WTC11 (cell line): ENCODE measurements around the gene ETF1. TPM values are rescaled to one million over a fixed set of nuclear protein-coding genes. Genes with fewer than 3 reads are reported as not detected.

Experiments
- ATAC-seq: fragments of 200-7000 bp; cut with Tn5 transposase; 2 replicates; pipeline ENCODE4 v1.10.0; 2021; ENCODE audit warnings: mild to moderate bottlenecking, moderate library complexity
- Bru-seq: library from RNA; stranded (reverse); fragments of 400-500 nt; gene quantifications from one replicate; lab custom pipeline; 2021; lab: Mats Ljungman, UMichigan
- CTCF ChIA-PET: fragments of 300-600 bp; sonication (Branson Sonifier 250); formaldehyde crosslinking; loops from one replicate; lab custom pipeline; 2021; ENCODE audit warnings: antibody characterized with exemption; lab: Charles Lee
- POLR2A ChIA-PET: fragments of 350-600 bp; sonication (Branson Sonifier 250); formaldehyde crosslinking; loops from one replicate; lab custom pipeline; 2021; ENCODE audit warnings: antibody characterized with exemption; lab: Charles Lee
- DNase-seq: peaks from one replicate; pipeline ENCODE4 v3.0.0; 2021; ENCODE audit warnings: low spot score
- H3K27ac Mint-ChIP-seq: 2 replicates; pipeline ENCODE4 v1.8.0; 2021; ENCODE audit warnings: mixed read lengths
- H3K27me3 Mint-ChIP-seq: 2 replicates; pipeline ENCODE4 v1.8.0; 2021; ENCODE audit warnings: low read depth, mild to moderate bottlenecking, moderate library complexity, mixed read lengths
- H3K36me3 Mint-ChIP-seq: 2 replicates; pipeline ENCODE4 v1.8.0; 2021; ENCODE audit warnings: mixed read lengths
- H3K4me1 Mint-ChIP-seq: 2 replicates; pipeline ENCODE4 v1.8.0; 2022; ENCODE audit warnings: mixed read lengths
- H3K4me3 Mint-ChIP-seq: 2 replicates; pipeline ENCODE4 v1.8.0; 2021; ENCODE audit warnings: mild to moderate bottlenecking, moderate library complexity, mixed read lengths
- H3K9me3 Mint-ChIP-seq: 2 replicates; pipeline ENCODE4 v1.8.0; 2021; ENCODE audit warnings: mixed read lengths
- ATF1 ChIP-seq: sonication (generic); formaldehyde crosslinking; IDR thresholded peaks from 2 replicates; pipeline ENCODE4 v1.8.1; 2023; ENCODE audit warnings: mild to moderate bottlenecking, moderate library complexity, missing genetic modification reagents
- CREM ChIP-seq: sonication (generic); formaldehyde crosslinking; IDR thresholded peaks from 2 replicates; pipeline ENCODE4 v1.8.1; 2022; ENCODE audit warnings: mild to moderate bottlenecking, missing genetic modification reagents, moderate library complexity
- ESRRA ChIP-seq: sonication (generic); formaldehyde crosslinking; IDR thresholded peaks from 2 replicates; pipeline ENCODE4 v1.8.1; 2022; ENCODE audit warnings: mild to moderate bottlenecking, missing genetic modification reagents, borderline replicate concordance
- FOXJ3 ChIP-seq: sonication (generic); formaldehyde crosslinking; IDR thresholded peaks from 2 replicates; pipeline ENCODE4 v1.9.0; 2021; ENCODE audit warnings: missing genetic modification reagents, mild to moderate bottlenecking, borderline replicate concordance
- FOXP1 ChIP-seq: sonication (generic); formaldehyde crosslinking; IDR thresholded peaks from 2 replicates; pipeline ENCODE4 v1.8.0; 2022; ENCODE audit warnings: missing genetic modification reagents, mild to moderate bottlenecking, moderate library complexity, borderline replicate concordance
- GABPB1 ChIP-seq: sonication (generic); formaldehyde crosslinking; IDR thresholded peaks from 2 replicates; pipeline ENCODE4 v1.8.1; 2023; ENCODE audit warnings: mild to moderate bottlenecking, missing genetic modification reagents
- JUN ChIP-seq: sonication (generic); formaldehyde crosslinking; IDR thresholded peaks from 2 replicates; pipeline ENCODE4 v1.8.0; 2023; ENCODE audit warnings: mild to moderate bottlenecking, missing genetic modification reagents
- KAT7 ChIP-seq: sonication (generic); formaldehyde crosslinking; IDR thresholded peaks from 2 replicates; pipeline ENCODE4 v1.8.1; 2023; ENCODE audit warnings: missing genetic modification reagents, mild to moderate bottlenecking, borderline replicate concordance
- NFYB ChIP-seq: sonication (generic); formaldehyde crosslinking; conservative IDR thresholded peaks from 2 replicates; pipeline ENCODE4 v1.8.0; 2022; ENCODE audit warnings: low read depth, missing genetic modification reagents
- NR1H2 ChIP-seq: sonication (generic); formaldehyde crosslinking; IDR thresholded peaks from 2 replicates; pipeline ENCODE4 v1.9.0; 2021; ENCODE audit warnings: mild to moderate bottlenecking, moderate library complexity, missing genetic modification reagents
- PRRX2 ChIP-seq: fragments of 250-450 bp; sonication (Bioruptor Pico); IDR thresholded peaks from 2 replicates; pipeline ENCODE4 v1.8.0; 2021; ENCODE audit warnings: mild to moderate bottlenecking
- SMAD4 ChIP-seq: sonication (generic); formaldehyde crosslinking; IDR thresholded peaks from 2 replicates; pipeline ENCODE4 v1.8.0; 2022; ENCODE audit warnings: mild to moderate bottlenecking, missing genetic modification reagents
- SP1 ChIP-seq: sonication (generic); formaldehyde crosslinking; conservative IDR thresholded peaks from 2 replicates; pipeline ENCODE4 v1.8.1; 2022; ENCODE audit warnings: missing genetic modification reagents
- TCF7 ChIP-seq: sonication (generic); formaldehyde crosslinking; IDR thresholded peaks from 2 replicates; pipeline ENCODE4 v1.8.0; 2022; ENCODE audit warnings: mild to moderate bottlenecking, low read depth, missing genetic modification reagents, moderate library complexity
- TEAD4 ChIP-seq: sonication (generic); formaldehyde crosslinking; IDR thresholded peaks from 2 replicates; pipeline ENCODE4 v1.8.0; 2022; ENCODE audit warnings: mild to moderate bottlenecking, missing genetic modification reagents
- ZNF232 ChIP-seq: sonication (generic); formaldehyde crosslinking; IDR thresholded peaks from 2 replicates; pipeline ENCODE4 v1.8.0; 2022; ENCODE audit warnings: mild to moderate bottlenecking, missing genetic modification reagents
- ZNF317 ChIP-seq: sonication (generic); formaldehyde crosslinking; IDR thresholded peaks from 2 replicates; pipeline ENCODE4 v1.8.1; 2023; ENCODE audit warnings: low read depth, mild to moderate bottlenecking, moderate library complexity, missing genetic modification reagents, borderline replicate concordance
- ZNF396 ChIP-seq: fragments of 250-450 bp; sonication (Bioruptor Pico); IDR thresholded peaks from 2 replicates; pipeline ENCODE4 v1.8.0; 2021; ENCODE audit warnings: mild to moderate bottlenecking, moderate library complexity, borderline replicate concordance
- long read RNA-seq, 3 experiments: library from RNA in 1 of 3; library from capped mRNA in 1 of 3; library from polyadenylated mRNA in 1 of 3; unstranded in 2 of 3; stranded (forward) in 1 of 3; transcript quantifications; one replicate each; pipeline ENCODE4 v2.0.0, GENCODE V29; 2021
- total RNA-seq: library from RNA; stranded (reverse); gene quantifications from 3 replicates; pipeline ENCODE4 v1.2.3, GENCODE V29; 2021
- TF ChIP-seq, protein P1 (sequence below): sonication (generic); formaldehyde crosslinking; IDR thresholded peaks from 2 replicates; pipeline ENCODE4 v1.8.1; 2023; ENCODE audit warnings: mild to moderate bottlenecking, missing genetic modification reagents, moderate library complexity
- TF ChIP-seq, protein P2 (sequence below): fragments of 250-450 bp; sonication (Bioruptor Pico); IDR thresholded peaks from 2 replicates; pipeline ENCODE4 v1.9.0; 2021; ENCODE audit warnings: mild to moderate bottlenecking, borderline replicate concordance
- TF ChIP-seq, protein P3 (sequence below): sonication (generic); formaldehyde crosslinking; IDR thresholded peaks from 2 replicates; pipeline ENCODE4 v1.8.0; 2022; ENCODE audit warnings: mild to moderate bottlenecking, missing genetic modification reagents
- TF ChIP-seq, protein P4 (sequence below): sonication (generic); formaldehyde crosslinking; IDR thresholded peaks from 2 replicates; pipeline ENCODE4 v1.8.0; 2023; ENCODE audit warnings: missing genetic modification reagents
- TF ChIP-seq, protein P5 (sequence below): sonication (generic); formaldehyde crosslinking; IDR thresholded peaks from 2 replicates; pipeline ENCODE4 v1.8.1; 2022; ENCODE audit warnings: mild to moderate bottlenecking, missing genetic modification reagents, moderate library complexity, borderline replicate concordance
- TF ChIP-seq, protein P6 (sequence below): fragments of 200-600 bp; IDR thresholded peaks from 2 replicates; pipeline ENCODE4 v1.8.0; 2022; ENCODE audit warnings: antibody characterized with exemption

Gene ETF1
- total RNA-seq, result 110 to 137 TPM (median 115 TPM) in 3 replicates
- percentile 93 among the genes with signal in this experiment for Bru-seq, nascent RNA
- long read RNA-seq, experiment 1, transcript ETF1-201 (11 exons, 3,742 nt), result major isoform, 339 of 484 reads
- long read RNA-seq, experiment 1, partial matches to known transcripts, result 96 of 484 reads
- long read RNA-seq, experiment 1, other reads (novel, unspliced or antisense), result 48 of 484 reads
- long read RNA-seq, experiment 2, transcript ETF1-201 (11 exons, 3,742 nt), result major isoform, 77 of 215 reads
- long read RNA-seq, experiment 2, partial matches to known transcripts, result 47 of 215 reads
- long read RNA-seq, experiment 2, other reads (novel, unspliced or antisense), result 91 of 215 reads
- long read RNA-seq, experiment 3, transcript ETF1-201 (11 exons, 3,742 nt), result major isoform, 196 of 271 reads
- long read RNA-seq, experiment 3, partial matches to known transcripts, result 53 of 271 reads
- long read RNA-seq, experiment 3, other reads (novel, unspliced or antisense), result 20 of 271 reads

DNA sequence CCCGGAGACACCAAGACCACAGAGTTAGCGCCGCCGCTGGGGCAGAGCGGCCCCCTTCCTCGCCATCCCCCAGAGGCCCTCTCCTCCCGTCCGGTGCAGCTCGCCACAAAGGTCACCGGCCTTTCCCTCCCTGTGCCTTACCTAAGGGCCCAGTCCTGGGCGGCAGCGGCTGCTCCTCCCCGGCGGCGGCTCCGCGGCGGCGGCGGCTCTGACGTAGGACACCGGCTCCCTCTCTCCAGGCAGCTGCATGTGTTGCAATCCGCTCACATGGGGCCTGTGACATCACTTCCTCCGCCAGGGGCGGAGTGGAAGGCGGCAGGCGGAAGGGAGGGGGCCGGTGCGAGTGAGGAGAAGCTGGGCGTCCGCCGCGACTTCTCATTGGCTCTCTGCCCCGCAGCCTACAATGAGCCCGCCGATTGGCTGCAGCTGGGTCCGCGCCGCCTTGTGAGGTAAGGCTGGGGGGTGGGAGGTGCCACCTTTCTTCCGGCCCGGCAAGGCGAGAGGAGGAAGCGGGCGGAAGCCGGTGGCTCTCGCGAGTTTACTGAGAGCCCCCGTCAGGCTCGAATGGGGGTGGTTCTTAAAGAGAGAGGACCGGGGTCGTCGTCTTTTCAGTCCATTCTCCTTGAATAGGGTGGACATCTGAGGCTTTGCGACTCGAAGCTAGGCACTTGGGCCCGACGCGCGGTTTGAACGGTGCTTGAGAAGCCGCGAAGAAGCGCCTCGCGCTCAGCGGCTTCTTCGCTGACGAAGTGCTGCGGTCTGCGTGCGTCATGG, at the start of gene ETF1:
ETF1 (minus strand) TSS at position 281 of the 774 bp plus-strand sequence. CDS start 318 bp downstream, outside the sequence.
- CTCF ChIA-PET, result interaction anchor here (0.6 to 1.6 kb wide), 12 partner anchors 10 to 191 kb away, joined by 3 to 10 read pairs (median 4); partner anchors contain the start of genes EGR1, HSPA9 and KDM3B
- DNase-seq (peak; percentile 100), ATAC-seq (peak; percentile 95)
- H3K4me1 Mint-ChIP-seq, result peaks cover 38% of the 10 kb centered on the region
- peaks cover 20% of the 10 kb centered on the region for H3K36me3 Mint-ChIP-seq
- H3K27ac Mint-ChIP-seq, result peak within 1 kb of the TSS; percentile 99
- H3K27me3 Mint-ChIP-seq, result no peaks in the 10 kb centered on the region
- POLR2A ChIA-PET, result interaction anchor here (0.5 to 2.2 kb wide), 25 partner anchors 8 to 751 kb away, joined by 3 to 28 read pairs (median 3); partner anchors contain the start of genes BRD8, CDC25C, EGR1 and HSPA9
- H3K9me3 Mint-ChIP-seq, result no peaks in the 10 kb centered on the region
- H3K4me3 Mint-ChIP-seq, result peak within 1 kb of the TSS; percentile 100
- TF ChIP-seq, protein P1, sequence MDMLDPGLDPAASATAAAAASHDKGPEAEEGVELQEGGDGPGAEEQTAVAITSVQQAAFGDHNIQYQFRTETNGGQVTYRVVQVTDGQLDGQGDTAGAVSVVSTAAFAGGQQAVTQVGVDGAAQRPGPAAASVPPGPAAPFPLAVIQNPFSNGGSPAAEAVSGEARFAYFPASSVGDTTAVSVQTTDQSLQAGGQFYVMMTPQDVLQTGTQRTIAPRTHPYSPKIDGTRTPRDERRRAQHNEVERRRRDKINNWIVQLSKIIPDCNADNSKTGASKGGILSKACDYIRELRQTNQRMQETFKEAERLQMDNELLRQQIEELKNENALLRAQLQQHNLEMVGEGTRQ (CRISPR knock-in tag), result peak; percentile 88
- TF ChIP-seq ESRRA (no peak), CREM (CRISPR knock-in tag) (peak; percentile 95), ZNF396 (no peak), PRRX2 (CRISPR knock-in tag) (no peak), FOXP1 (CRISPR knock-in tag) (no peak; the same call in 1 of the 2 replicates), ZNF232 (CRISPR knock-in tag) (peak; percentile 81; the same call in 1 of the 2 replicates), GABPB1 (CRISPR knock-in tag) (peak; percentile 94), TCF7 (CRISPR knock-in tag) (no peak), JUN (peak; percentile 71; the same call in 1 of the 2 replicates), KAT7 (CRISPR knock-in tag) (no peak), FOXJ3 (CRISPR knock-in tag) (no peak), ATF1 (CRISPR knock-in tag) (no peak), SMAD4 (CRISPR knock-in tag) (peak; percentile 40), SP1 (CRISPR knock-in tag) (peak; percentile 93), ZNF317 (CRISPR knock-in tag) (no peak), NR1H2 (CRISPR knock-in tag) (no peak), NFYB (CRISPR knock-in tag) (peak; percentile 94), TEAD4 (CRISPR knock-in tag) (peak; percentile 52; the same call in 1 of the 2 replicates)
- TF ChIP-seq, protein P2, sequence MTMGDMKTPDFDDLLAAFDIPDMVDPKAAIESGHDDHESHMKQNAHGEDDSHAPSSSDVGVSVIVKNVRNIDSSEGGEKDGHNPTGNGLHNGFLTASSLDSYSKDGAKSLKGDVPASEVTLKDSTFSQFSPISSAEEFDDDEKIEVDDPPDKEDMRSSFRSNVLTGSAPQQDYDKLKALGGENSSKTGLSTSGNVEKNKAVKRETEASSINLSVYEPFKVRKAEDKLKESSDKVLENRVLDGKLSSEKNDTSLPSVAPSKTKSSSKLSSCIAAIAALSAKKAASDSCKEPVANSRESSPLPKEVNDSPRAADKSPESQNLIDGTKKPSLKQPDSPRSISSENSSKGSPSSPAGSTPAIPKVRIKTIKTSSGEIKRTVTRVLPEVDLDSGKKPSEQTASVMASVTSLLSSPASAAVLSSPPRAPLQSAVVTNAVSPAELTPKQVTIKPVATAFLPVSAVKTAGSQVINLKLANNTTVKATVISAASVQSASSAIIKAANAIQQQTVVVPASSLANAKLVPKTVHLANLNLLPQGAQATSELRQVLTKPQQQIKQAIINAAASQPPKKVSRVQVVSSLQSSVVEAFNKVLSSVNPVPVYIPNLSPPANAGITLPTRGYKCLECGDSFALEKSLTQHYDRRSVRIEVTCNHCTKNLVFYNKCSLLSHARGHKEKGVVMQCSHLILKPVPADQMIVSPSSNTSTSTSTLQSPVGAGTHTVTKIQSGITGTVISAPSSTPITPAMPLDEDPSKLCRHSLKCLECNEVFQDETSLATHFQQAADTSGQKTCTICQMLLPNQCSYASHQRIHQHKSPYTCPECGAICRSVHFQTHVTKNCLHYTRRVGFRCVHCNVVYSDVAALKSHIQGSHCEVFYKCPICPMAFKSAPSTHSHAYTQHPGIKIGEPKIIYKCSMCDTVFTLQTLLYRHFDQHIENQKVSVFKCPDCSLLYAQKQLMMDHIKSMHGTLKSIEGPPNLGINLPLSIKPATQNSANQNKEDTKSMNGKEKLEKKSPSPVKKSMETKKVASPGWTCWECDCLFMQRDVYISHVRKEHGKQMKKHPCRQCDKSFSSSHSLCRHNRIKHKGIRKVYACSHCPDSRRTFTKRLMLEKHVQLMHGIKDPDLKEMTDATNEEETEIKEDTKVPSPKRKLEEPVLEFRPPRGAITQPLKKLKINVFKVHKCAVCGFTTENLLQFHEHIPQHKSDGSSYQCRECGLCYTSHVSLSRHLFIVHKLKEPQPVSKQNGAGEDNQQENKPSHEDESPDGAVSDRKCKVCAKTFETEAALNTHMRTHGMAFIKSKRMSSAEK, result no peak
- TF ChIP-seq, protein P3, sequence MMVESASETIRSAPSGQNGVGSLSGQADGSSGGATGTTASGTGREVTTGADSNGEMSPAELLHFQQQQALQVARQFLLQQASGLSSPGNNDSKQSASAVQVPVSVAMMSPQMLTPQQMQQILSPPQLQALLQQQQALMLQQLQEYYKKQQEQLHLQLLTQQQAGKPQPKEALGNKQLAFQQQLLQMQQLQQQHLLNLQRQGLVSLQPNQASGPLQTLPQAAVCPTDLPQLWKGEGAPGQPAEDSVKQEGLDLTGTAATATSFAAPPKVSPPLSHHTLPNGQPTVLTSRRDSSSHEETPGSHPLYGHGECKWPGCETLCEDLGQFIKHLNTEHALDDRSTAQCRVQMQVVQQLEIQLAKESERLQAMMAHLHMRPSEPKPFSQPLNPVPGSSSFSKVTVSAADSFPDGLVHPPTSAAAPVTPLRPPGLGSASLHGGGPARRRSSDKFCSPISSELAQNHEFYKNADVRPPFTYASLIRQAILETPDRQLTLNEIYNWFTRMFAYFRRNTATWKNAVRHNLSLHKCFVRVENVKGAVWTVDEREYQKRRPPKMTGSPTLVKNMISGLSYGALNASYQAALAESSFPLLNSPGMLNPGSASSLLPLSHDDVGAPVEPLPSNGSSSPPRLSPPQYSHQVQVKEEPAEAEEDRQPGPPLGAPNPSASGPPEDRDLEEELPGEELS (CRISPR knock-in tag), result no peak; the same call in 1 of the 2 replicates
- TF ChIP-seq, protein P4, sequence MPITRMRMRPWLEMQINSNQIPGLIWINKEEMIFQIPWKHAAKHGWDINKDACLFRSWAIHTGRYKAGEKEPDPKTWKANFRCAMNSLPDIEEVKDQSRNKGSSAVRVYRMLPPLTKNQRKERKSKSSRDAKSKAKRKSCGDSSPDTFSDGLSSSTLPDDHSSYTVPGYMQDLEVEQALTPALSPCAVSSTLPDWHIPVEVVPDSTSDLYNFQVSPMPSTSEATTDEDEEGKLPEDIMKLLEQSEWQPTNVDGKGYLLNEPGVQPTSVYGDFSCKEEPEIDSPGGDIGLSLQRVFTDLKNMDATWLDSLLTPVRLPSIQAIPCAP (CRISPR knock-in tag), result no peak
- TF ChIP-seq, protein P5, sequence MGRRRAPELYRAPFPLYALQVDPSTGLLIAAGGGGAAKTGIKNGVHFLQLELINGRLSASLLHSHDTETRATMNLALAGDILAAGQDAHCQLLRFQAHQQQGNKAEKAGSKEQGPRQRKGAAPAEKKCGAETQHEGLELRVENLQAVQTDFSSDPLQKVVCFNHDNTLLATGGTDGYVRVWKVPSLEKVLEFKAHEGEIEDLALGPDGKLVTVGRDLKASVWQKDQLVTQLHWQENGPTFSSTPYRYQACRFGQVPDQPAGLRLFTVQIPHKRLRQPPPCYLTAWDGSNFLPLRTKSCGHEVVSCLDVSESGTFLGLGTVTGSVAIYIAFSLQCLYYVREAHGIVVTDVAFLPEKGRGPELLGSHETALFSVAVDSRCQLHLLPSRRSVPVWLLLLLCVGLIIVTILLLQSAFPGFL (CRISPR knock-in tag), result no peak
- TF ChIP-seq, protein P6, sequence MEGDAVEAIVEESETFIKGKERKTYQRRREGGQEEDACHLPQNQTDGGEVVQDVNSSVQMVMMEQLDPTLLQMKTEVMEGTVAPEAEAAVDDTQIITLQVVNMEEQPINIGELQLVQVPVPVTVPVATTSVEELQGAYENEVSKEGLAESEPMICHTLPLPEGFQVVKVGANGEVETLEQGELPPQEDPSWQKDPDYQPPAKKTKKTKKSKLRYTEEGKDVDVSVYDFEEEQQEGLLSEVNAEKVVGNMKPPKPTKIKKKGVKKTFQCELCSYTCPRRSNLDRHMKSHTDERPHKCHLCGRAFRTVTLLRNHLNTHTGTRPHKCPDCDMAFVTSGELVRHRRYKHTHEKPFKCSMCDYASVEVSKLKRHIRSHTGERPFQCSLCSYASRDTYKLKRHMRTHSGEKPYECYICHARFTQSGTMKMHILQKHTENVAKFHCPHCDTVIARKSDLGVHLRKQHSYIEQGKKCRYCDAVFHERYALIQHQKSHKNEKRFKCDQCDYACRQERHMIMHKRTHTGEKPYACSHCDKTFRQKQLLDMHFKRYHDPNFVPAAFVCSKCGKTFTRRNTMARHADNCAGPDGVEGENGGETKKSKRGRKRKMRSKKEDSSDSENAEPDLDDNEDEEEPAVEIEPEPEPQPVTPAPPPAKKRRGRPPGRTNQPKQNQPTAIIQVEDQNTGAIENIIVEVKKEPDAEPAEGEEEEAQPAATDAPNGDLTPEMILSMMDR, result no peak
